NCI-H226 (cell line): ENCODE measurements around the gene MTX3.

ENCODE experiments used
- DNase-seq: peaks from one replicate; pipeline ENCODE4 v3.0.0-alpha.2; 2015

MTX3 gene

DNA sequence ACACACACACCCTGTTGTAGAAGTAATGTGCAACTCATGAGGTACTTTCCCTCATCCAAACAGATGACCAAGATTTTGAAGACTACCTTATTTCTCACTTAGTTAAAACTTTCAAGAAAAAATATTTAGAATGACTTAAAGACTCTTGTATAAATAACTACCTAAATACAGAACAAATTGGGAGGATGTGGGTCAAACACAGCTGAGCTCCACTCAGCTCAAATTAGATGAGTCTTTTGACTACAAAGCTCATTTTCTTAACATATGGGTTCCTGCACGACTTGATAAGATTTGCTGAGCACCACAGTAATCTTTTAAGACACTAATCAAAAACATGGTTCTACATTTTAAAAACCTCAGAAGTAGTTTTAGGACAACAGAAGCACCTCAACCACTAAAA, 8.9 kb downstream of the MTX3 start:
- DNase-seq, result no peak

GRCh38 chr5:79976759-79977515, 14.1 kb downstream of the MTX3 start:
- DNase-seq, result no peak

DNA sequence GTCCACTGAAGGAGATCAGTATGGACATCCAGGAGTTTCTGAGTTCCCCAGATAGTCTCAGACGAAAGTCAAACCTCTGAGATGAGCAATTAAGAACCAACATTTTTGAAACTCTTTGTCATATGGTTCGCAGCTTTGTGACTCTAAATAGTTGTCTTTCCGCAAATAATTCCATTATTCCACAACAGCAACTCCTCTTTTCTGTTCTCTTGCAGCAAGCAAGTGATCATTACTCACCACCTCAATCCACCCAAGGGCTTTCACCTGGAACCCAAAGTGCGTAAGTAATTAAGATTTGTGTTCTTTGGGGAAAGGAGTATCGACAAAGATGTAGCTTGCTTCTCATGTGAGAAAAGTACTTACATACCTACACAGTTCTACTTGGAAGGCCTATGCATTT, 15.6 kb downstream of the MTX3 start:
- no peak for DNase-seq

- DNase-seq, result peak; percentile 11
Observed at GRCh38 chr5:79974886-79975285, 16.2 kb downstream of the MTX3 start.

DNA sequence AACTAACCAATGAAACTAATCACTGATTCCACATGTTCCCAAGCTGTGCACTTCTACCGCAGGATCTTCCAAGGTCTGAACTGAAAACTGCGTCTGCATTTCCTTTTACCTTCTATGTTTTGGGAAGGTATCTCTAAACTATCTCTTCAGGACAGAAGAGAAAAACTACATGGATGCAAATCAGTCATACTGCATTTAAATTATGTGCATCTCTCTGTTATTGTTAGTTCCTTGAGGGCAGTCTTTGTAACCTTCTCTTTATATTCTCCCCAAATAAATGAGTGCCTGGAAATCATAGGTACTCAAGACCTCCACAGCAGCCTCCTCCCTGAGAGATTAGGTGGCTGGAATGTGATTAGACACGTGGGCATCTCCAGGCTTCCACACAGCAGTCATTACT, 17.1 kb downstream of the MTX3 start:
- no peak for DNase-seq

DNA sequence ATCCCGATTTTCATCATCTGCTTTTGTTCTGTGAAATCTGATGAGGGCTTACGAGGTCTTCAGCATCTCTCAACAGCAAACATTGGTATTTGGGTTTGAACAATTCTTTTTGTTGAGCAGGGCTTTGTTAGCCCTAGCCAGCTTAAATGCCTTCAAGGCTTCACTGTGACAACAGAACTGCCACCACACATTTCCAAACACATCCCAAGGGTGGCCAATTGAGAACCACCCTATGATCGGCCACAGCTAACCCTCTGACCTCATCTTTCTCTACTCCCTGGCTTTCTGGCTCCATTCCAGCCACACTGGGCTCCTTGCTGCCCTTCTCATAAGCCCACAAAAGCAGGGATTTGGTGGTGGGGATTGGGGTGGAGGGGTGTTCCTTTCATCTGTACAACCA, 17.6 kb downstream of the MTX3 start:
- no peak for DNase-seq

GRCh38 chr5:79971156-79971555, 19.9 kb downstream of the MTX3 start:
- peak; percentile 47 for DNase-seq

- no peak for DNase-seq
Observed at GRCh38 chr5:79966448-79966847, 24.6 kb downstream of the MTX3 start.

DNA sequence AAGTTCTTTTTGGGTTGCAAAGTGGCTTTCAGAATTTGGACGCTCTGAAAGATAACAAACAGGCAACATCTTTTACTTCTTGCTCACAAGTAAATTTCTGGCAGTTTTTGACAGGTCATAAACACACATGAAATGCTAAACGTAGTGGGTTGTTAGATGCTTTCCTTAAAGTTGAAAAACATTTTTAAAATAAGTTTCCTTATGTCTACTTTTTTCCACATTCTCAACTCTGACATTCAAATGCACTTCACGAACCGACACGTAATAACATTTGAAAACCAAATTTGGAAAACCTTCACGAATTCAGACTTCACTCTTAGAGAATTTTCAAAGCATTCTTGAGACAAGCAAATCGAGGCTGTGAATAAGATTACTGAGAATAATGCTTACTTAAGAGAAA, 26.9 kb downstream of the MTX3 start:
- no peak for DNase-seq

DNA sequence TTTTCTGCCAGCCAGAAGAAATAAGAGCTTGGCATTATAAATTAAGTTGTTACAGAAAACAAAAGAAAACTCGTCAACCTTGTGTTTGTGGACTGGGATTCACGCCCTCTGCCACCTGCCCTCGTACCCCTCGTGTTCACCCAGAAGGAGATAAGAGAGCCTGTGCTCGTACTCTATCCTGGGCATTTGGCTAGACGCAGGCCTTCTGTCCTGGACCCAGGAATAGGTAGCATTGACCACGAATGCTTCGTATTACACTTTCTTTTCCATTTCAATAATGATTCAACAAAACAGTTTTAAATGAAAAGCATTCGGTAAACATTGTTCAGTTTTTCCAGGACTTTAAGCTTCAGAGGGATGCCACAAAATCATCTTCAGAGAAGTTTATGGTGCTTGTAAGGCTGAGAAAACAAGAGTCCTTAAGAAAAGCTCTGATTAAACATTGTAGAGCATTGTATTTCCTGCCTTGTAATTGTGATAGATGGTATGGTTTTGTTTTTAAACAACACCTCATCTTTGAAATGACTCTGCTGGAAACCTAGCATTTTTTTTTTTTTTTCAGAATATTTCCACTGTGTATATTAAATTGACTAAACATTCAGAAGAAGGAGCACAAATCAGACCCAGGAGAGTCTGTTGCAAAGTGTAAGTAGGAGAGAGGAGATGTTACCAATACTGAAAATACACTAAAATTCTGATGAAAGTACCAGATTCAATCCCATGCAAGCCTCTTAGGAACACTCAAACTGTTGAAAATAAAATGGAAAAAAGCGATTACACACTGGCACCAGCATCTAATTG, 27.6 kb downstream of the MTX3 start:
- no peak for DNase-seq

GRCh38 chr5:79962575-79963222, 28.4 kb downstream of the MTX3 start:
- DNase-seq, result no peak

GRCh38 chr5:79961716-79962574, 29.1 kb downstream of the MTX3 start:
- DNase-seq, result no peak

GRCh38 chr5:79959407-79959806, 31.7 kb downstream of the MTX3 start:
- DNase-seq, result no peak

DNA sequence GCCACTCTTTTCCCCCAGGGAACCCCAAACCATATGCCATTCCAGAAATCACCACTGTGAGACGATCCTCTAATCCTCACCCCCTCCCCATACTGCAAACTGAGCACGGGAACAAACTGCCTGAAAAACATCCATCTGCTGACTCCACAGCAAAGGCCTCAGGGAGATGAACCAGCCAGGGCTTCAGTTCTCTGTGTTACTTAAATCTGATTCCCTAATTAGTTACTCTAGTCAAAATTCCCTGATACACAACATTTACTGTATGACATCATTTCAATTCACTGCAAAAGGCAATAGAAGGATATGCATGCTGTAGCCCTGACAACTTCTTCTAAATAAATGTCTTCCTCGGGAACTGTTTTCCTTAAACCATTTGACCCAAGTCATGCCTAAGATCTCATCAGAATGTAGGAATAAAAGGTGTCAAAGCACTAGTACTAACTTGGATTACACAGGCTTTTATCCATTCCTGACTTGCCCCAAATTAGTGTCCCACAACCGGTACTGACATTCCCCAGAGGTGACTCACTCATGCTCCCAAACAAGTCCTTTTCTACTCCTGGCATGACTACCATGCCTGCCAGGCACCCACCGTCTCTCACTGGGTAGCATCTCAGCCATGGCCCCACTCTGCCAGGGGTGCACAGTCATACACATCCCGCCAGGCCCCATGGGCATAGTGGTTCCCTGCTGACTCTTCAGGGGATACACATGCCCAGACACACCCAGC, 35.0 kb downstream of the MTX3 start:
- DNase-seq, result no peak

DNA sequence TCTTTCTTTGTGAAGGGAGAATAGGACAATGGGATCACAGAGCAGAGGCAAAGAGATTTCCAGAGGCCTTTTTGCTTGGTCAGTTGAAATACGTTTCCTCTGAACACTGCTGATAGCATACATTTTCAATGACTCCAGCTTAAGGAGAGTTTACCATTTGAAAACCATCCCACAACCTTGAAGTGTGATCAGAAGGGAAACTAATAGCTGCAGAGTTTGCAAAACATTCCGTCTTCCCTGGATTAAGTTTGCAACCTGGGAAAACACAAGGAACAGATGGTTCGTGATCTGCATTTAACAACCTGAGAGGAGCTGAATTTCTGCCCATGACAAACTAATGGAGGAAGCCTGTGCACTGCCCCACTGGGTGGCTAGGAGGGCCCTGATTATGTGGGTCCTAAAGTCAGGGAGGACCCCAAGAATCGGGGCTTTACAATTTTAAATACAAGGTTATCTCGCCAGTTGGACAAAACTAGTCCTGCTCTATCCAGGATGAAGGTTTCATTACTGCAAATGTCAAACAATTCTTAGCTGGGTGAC, 35.6 kb downstream of the MTX3 start:
- DNase-seq, result no peak

DNA sequence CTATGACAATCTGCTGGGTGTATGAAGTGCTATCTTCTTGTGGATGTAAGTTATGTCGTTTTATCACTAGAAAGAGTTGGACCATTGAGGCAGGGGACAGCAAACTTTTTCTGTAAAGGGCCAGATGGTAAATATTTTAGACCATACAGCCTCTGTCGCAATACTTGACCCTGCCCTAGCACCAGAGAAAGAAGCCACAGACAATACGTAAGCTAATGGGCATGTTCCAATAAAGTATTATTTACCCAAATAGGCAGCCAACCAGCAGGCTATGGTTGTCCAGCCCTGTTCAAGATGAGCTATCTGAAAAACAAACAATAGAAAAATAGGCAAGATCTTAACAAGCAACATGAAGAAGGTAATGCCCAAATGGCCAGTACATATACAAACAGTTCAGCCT, 36.4 kb downstream of the MTX3 start:
- DNase-seq, result no peak

DNA sequence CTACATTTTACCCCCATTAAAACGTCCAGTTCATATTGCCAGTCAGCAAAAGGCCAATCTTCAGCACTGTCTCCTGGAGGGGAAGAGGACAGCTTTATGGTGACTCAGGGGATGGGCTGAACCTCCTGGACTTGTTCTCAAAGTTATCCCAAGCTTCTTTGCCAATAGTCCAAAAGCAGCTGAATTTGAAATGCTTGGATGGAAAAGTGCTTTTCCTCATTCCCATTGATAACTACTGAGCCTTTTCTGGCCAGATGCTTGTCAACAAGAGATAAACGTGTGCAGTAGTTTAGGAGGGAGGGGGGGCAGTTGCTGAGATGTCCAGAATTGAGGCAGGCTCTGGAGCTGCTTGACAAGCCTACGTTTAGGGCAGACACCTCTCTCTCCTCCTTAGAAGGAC, 43.5 kb downstream of the MTX3 start:
- no peak for DNase-seq

GRCh38 chr5:79938468-79938867, 52.6 kb downstream of the MTX3 start:
- DNase-seq, result no peak

GRCh38 chr5:79936646-79937216, 54.3 kb downstream of the MTX3 start:
- no peak for DNase-seq

- no peak for DNase-seq
Observed at GRCh38 chr5:79936002-79936645, 54.9 kb downstream of the MTX3 start.

GRCh38 chr5:79934681-79935080, 56.4 kb downstream of the MTX3 start:
- DNase-seq, result no peak
